Adrenal gland (tissue), 12 donors: ENCODE data around the gene RNF128. TPM values are rescaled to one million over a fixed set of nuclear protein-coding genes. Genes with fewer than 3 reads are reported as not detected.

Experiments used
- DNase-seq, 7 donors: peaks; one replicate each; pipeline ENCODE4 v3.0.0-alpha.2; 2019 to 2020
- H3K27ac ChIP-seq, 5 donors: fragments of 200-600 bp; sonication (generic) in 4 of 5; 1 replicate in 3 of 5; 2 replicates in 2 of 5; pipeline versions ENCODE4 v1.5.1 to v1.8.0; 2016 to 2020; ENCODE audit warnings: mild to moderate bottlenecking in 1 of 5
- H3K27me3 ChIP-seq: fragments of 200-600 bp; 2 replicates; pipeline ENCODE4 v1.8.0; 2021
- H3K36me3 ChIP-seq, 2 donors: fragments of 200-600 bp; replicated peaks in 1 of 2; 1 replicate in 1 of 2; 2 replicates in 1 of 2; pipeline versions ENCODE4 v1.5.1 to v1.8.0; 2018 to 2022
- H3K4me1 ChIP-seq, 2 donors: fragments of 200-600 bp; replicated peaks in 1 of 2; 1 replicate in 1 of 2; 2 replicates in 1 of 2; pipeline versions ENCODE4 v1.5.1 to v1.8.0; 2018 to 2021
- H3K4me3 ChIP-seq, 4 donors: fragments of 200-600 bp; sonication (generic) in 3 of 4; one replicate each; pipeline ENCODE4 v1.5.1; 2016 to 2018
- H3K9me3 ChIP-seq, 3 donors: fragments of 200-600 bp; sonication (generic) in 1 of 3; replicated peaks in 1 of 3; 1 replicate in 2 of 3; 2 replicates in 1 of 3; pipeline versions ENCODE4 v1.5.1 to v1.8.0; 2016 to 2021
- POLR2A ChIP-seq, 2 donors: fragments of 450-650 bp; IDR thresholded peaks; one replicate each; pipeline ENCODE4 v1.6.1; 2017; ENCODE audit warnings: antibody characterized with exemption in 2 of 2, mild to moderate bottlenecking in 2 of 2, moderate library complexity in 1 of 2
- WGBS, 4 donors: extraction: QIAGEN DNeasy Blood & Tissue Kit in 2 of 4; methylation state at CpG; one replicate each; pipeline versions ENCODE4 v1.1.5 to v1.1.7; 2013 to 2017; 5-methylcytosine and 5-hydroxymethylcytosine counted together
- intact Hi-C, 2 donors: fragments of 100-400 bp; cut with DNase I; formaldehyde crosslinking; loops; one replicate each; pipeline versions ENCODE4 v1.14.1 to v1.15.0; 2022 to 2023
- polyA plus RNA-seq, 3 donors: library from polyadenylated mRNA; stranded (reverse); fragments of 200-250 nt in 2 of 3; fragments of 350-450 nt in 1 of 3; fragmentation: Illumina TruSeq in 1 of 3; extraction: RNeasy Lipid Tissue Mini Kit (QIAGEN cat#74804) in 1 of 3; gene quantifications; one replicate each; pipeline ENCODE4 v1.2.3, GENCODE V29; 2013 to 2014
- total RNA-seq, 9 donors: library from RNA; depleted of rRNA in 4 of 9; stranded (reverse); fragments of >200 nt in 4 of 9; fragments of 120-200 nt in 1 of 9; fragmentation: NEBNext Ultra II Directional in 1 of 9; extraction: Animal tissue kit (Norgen Biotek cat#: 25700) in 1 of 9; gene quantifications; one replicate each; pipeline versions ENCODE4 v1.1.0 to v1.2.4, GENCODE V29; 2013 to 2023
- TF ChIP-seq, protein P1 (sequence below), 6 experiments: fragments of 450-650 bp in 4 of 6; fragments of 200-600 bp in 2 of 6; sonication (generic) in 1 of 6; IDR thresholded peaks; 1 replicate in 5 of 6; 2 replicates in 1 of 6; pipeline versions ENCODE4 v1.5.1 to v1.8.0; 2016 to 2021; ENCODE audit warnings: antibody characterized with exemption in 6 of 6, mild to moderate bottlenecking in 2 of 6, moderate library complexity in 1 of 6
- donor health status: healthy with polysubstance abuse.
- donor health status: Bipolar disorder and iron deficiency.
- donor health status: DM: yes; HTN: yes; CAD: no.
- donor health status: DM: no; HTN: no; CAD: no.
- donor health status: DM: no; HTN: no; CAD: no.
- donor health status: DM: yes; HTN: yes; CAD: no.

The RNF128 gene
- total and polyA plus RNA-seq, 12 donors = 7.2 to 97.3 (median 54.9) TPM

DNA sequence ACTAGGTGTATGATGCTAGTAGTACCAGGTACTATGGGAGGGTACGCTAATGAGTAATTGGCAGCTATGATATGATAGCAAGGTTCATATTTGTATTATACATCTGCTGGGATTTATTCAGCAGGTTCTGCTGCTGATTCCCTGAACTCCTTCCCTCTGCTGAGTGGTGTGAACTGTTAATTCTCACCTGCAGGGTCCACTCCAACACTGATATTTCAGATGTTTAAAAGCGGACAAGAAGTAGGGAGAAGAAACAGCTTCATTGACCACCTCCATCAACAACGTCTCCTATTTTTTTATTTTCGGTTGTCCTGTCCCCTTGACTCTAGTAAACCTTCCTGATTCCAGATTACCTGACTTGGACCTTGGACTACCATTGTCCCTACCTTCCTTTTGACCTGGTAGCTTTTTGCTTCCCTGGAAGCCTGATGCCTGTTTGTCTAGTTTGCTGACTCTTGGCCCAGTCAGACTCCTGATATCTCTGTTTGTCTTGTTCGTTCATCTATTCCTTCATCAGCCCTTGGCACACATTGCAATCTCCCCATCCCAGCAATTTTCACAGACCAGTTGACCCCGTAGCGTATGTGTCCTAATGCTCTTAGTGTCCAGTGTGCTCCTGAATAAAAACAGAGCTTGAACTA is 34.0 kb upstream of the RNF128 start:
- no peak for TF ChIP-seq POLR2A (IDR thresholded peaks at IDR 0.05)
- TF ChIP-seq, protein P1, sequence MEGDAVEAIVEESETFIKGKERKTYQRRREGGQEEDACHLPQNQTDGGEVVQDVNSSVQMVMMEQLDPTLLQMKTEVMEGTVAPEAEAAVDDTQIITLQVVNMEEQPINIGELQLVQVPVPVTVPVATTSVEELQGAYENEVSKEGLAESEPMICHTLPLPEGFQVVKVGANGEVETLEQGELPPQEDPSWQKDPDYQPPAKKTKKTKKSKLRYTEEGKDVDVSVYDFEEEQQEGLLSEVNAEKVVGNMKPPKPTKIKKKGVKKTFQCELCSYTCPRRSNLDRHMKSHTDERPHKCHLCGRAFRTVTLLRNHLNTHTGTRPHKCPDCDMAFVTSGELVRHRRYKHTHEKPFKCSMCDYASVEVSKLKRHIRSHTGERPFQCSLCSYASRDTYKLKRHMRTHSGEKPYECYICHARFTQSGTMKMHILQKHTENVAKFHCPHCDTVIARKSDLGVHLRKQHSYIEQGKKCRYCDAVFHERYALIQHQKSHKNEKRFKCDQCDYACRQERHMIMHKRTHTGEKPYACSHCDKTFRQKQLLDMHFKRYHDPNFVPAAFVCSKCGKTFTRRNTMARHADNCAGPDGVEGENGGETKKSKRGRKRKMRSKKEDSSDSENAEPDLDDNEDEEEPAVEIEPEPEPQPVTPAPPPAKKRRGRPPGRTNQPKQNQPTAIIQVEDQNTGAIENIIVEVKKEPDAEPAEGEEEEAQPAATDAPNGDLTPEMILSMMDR (IDR thresholded peaks at IDR 0.05) = no peak
- H3K4me1 ChIP-seq = no peaks in the 10 kb centered on the region
- H3K36me3 ChIP-seq = no peaks in the 10 kb centered on the region
- WGBS, 4 donors = 67 to 88% (median 79%) methylated on average over 7 of the region's 7 CpGs
- H3K27me3 ChIP-seq = peaks cover 6% of the 10 kb centered on the region
- no peaks in the 10 kb centered on the region for H3K9me3 ChIP-seq
- no peak for DNase-seq
- no peak overlapping the region for H3K4me3 ChIP-seq
- no peak overlapping the region for H3K27ac ChIP-seq
- intact Hi-C loops = no loop called here

GRCh38 chrX:106696502-106696901 is 30.0 kb upstream of the RNF128 start:
- DNase-seq = no peak
- intact Hi-C loops = no loop called here

DNA sequence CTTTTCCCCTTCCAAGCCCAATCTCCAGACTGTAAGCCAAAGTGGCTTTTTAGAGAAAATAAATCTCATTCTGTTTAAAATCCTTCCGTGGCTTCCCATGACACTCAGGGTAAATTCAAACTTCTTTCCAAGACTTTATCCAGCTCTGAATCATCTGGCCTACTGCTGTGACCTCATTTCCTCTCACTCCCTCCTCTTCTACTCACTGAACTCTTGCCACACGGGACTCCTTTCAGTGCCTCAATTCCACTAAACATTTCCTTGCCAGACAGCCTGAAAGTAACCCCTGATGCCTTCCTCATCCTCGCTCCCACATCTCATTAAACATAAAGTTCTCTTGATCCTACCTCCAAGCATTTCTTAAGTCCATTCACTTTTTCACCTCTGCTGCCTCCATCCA is 27.8 kb upstream of the RNF128 start:
- WGBS, 4 donors = 40 to 58% (median 52%) methylated on average over 3 of the region's 3 CpGs

More at GRCh38 chrX:106696502-106696901, 30.0 kb upstream of the RNF128 start:
- WGBS, 4 donors = 43 to 78% (median 62%) methylated on average over 3 of the region's 3 CpGs
- H3K4me3 ChIP-seq = no peak overlapping the region
- H3K27me3 ChIP-seq = peaks cover 15% of the 10 kb centered on the region
- H3K4me1 ChIP-seq = no peaks in the 10 kb centered on the region
- no peak overlapping the region for H3K27ac ChIP-seq
- H3K9me3 ChIP-seq = no peaks in the 10 kb centered on the region
- no peak for TF ChIP-seq POLR2A (IDR thresholded peaks at IDR 0.05)
- TF ChIP-seq, protein P1 (IDR thresholded peaks at IDR 0.05) = no peak
- no peaks in the 10 kb centered on the region for H3K36me3 ChIP-seq

DNA sequence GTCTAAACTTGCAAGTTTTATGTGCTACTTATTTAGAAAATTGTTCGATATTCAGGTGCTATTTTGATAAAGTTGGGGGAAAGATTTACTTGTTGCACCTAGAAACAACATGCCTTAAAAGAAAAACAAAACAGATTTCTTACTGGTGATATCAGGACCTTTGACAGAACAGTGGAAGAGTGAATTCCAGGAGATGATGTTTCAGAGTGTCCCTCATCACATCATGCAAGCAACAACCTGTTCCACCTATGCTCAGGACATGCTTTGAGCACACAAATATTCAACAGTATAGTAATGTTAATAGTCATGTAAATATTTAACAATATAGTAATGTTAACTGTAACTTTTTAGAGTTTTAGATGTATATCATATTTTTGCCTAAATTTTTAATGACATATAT is 23.9 kb upstream of the RNF128 start:
- H3K36me3 ChIP-seq = no peaks in the 10 kb centered on the region
- no peak for DNase-seq
- H3K27ac ChIP-seq = no peak overlapping the region
- H3K4me3 ChIP-seq = no peak overlapping the region
- TF ChIP-seq, protein P1 (IDR thresholded peaks at IDR 0.05) = no peak
- no peak for TF ChIP-seq POLR2A (IDR thresholded peaks at IDR 0.05)
- peaks cover 8% of the 10 kb centered on the region for H3K27me3 ChIP-seq
- no peaks in the 10 kb centered on the region for H3K9me3 ChIP-seq
- WGBS, 4 donors = 56 to 93% (median 80%) methylated on average over 1 of the region's 1 CpG
- intact Hi-C loops = no loop called here
- no peaks in the 10 kb centered on the region for H3K4me1 ChIP-seq

More for the DNA sequence above, 27.8 kb upstream of the RNF128 start:
- no peak for DNase-seq
- H3K4me1 ChIP-seq = no peaks in the 10 kb centered on the region
- TF ChIP-seq, protein P1 (IDR thresholded peaks at IDR 0.05) = no peak
- TF ChIP-seq POLR2A (IDR thresholded peaks at IDR 0.05) = no peak
- H3K27ac ChIP-seq = no peak overlapping the region
- peaks cover 15% of the 10 kb centered on the region for H3K27me3 ChIP-seq
- H3K9me3 ChIP-seq = no peaks in the 10 kb centered on the region
- no peaks in the 10 kb centered on the region for H3K36me3 ChIP-seq
- intact Hi-C loops = no loop called here
- H3K4me3 ChIP-seq = no peak overlapping the region
